ENCODE results near the gene PPP4R4. TPM values are rescaled to one million over a fixed set of nuclear protein-coding genes. Genes with fewer than 3 reads are reported as not detected.
"Not testable (repeated sequence)": the region's sequence is repeated elsewhere in the genome, so short reads cannot be mapped to it uniquely, and the experiment has no call there.

PPP4R4 gene
- total RNA-seq, 2 donors from 2014 or later, result 0.22 to 0.75 TPM

- no peak overlapping the region for H3K4me3 ChIP-seq
- no peaks in the 10 kb centered on the region for H3K4me1 ChIP-seq
- no peaks in the 10 kb centered on the region for H3K27me3 ChIP-seq
- H3K36me3 ChIP-seq, result no peaks in the 10 kb centered on the region
- DNase-seq (ENCODE audit: low spot score), result no peak
- H3K9me3 ChIP-seq, result no peaks in the 10 kb centered on the region
- no peak overlapping the region for H3K27ac ChIP-seq
- TF ChIP-seq CTCF (IDR thresholded peaks at IDR 0.05), result no peak
Measured at GRCh38 chr14:94293578-94293924, 119.4 kb downstream of the PPP4R4 start.

- no peaks in the 10 kb centered on the region for H3K27me3 ChIP-seq
- no peak for TF ChIP-seq CTCF (IDR thresholded peaks at IDR 0.05)
- no peaks in the 10 kb centered on the region for H3K36me3 ChIP-seq
- H3K4me3 ChIP-seq, result no peak overlapping the region
- no peak overlapping the region for H3K27ac ChIP-seq
- no peaks in the 10 kb centered on the region for H3K4me1 ChIP-seq
- DNase-seq (ENCODE audit: low spot score), result peak; percentile 58
- H3K9me3 ChIP-seq, result no peaks in the 10 kb centered on the region
Measured at GRCh38 chr14:94295360-94296180, 121.4 kb downstream of the PPP4R4 start.

- not testable (repeated sequence) for H3K9me3 ChIP-seq; H3K27ac ChIP-seq; H3K36me3 ChIP-seq; H3K4me1 ChIP-seq; DNase-seq (ENCODE audit: low spot score); H3K27me3 ChIP-seq; H3K4me3 ChIP-seq
Measured at GRCh38 chr14:94296181-94296545, 122.0 kb downstream of the PPP4R4 start.

GRCh38 chr14:94298130-94298529 lies 124.0 kb downstream of the PPP4R4 start:
- Histone ChIP-seq H3K4me1 (no peaks in the 10 kb centered on the region), H3K27me3 (no peaks in the 10 kb centered on the region), H3K9me3 (no peaks in the 10 kb centered on the region), H3K4me3 (no peak overlapping the region), H3K27ac (no peak overlapping the region), H3K36me3 (no peaks in the 10 kb centered on the region)
- no peak for TF ChIP-seq CTCF (IDR thresholded peaks at IDR 0.05)
- peak; percentile 26 for DNase-seq (ENCODE audit: low spot score)

- TF ChIP-seq CTCF (IDR thresholded peaks at IDR 0.05), result no peak
Measured at GRCh38 chr14:94303111-94303510, 129.0 kb downstream of the PPP4R4 start.

GRCh38 chr14:94304243-94304642 lies 130.1 kb downstream of the PPP4R4 start:
- H3K36me3 ChIP-seq, result no peaks in the 10 kb centered on the region
- no peak overlapping the region for H3K27ac ChIP-seq
- H3K9me3 ChIP-seq, result peaks cover 0 to 10% of the 10 kb centered on the region in 2 donors
- no peak overlapping the region for H3K4me3 ChIP-seq
- TF ChIP-seq CTCF (IDR thresholded peaks at IDR 0.05), result no peak
- no peaks in the 10 kb centered on the region for H3K27me3 ChIP-seq
- peak; percentile 38 for DNase-seq (ENCODE audit: low spot score)
- no peaks in the 10 kb centered on the region for H3K4me1 ChIP-seq

More at GRCh38 chr14:94303111-94303510, 129.0 kb downstream of the PPP4R4 start:
- H3K4me3 ChIP-seq, result no peak overlapping the region
- H3K27ac ChIP-seq, result no peak overlapping the region
- peak; percentile 26 for DNase-seq (ENCODE audit: low spot score)
- no peaks in the 10 kb centered on the region for H3K4me1 ChIP-seq
- peaks cover 0 to 10% of the 10 kb centered on the region in 2 donors for H3K9me3 ChIP-seq
- H3K36me3 ChIP-seq, result no peaks in the 10 kb centered on the region
- H3K27me3 ChIP-seq, result no peaks in the 10 kb centered on the region
